Measurements from ENCODE around the gene ZFYVE1. TPM values are rescaled to one million over a fixed set of nuclear protein-coding genes. Genes with fewer than 3 reads are reported as not detected.
"Not testable (repeated sequence)": the region's sequence is repeated elsewhere in the genome, so short reads cannot be mapped to it uniquely, and the experiment has no call there.

ZFYVE1 gene
- total RNA-seq, 1 experiment from 2014 or later: 10.6 TPM

DNA sequence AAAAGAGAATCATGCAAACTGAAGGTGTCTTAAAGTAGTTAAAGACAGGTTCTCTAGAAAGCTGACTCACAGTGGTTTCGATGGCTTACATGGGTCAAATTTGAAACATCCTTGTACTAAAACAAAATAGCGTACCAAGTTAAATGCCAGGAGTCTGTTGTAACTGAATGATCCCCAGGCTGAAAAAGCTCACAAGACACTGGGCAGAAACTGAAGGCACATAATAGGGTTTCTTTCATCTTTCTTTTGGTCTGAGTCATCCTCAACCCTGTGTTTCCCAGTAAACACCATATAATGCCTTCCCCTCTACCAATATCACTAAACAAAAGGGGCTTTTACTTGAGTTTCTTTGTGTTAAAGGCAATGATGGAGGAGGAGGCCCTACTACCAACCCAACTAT lies 12.8 kb downstream of the ZFYVE1 start:
- peaks cover 4% of the 10 kb centered on the region for H3K36me3 Mint-ChIP-seq (ENCODE audit: insufficient read depth, unreplicated experiment)
- H3K4me3 Mint-ChIP-seq (ENCODE audit: low read depth, unreplicated experiment): no peak overlapping the region
- no peaks in the 10 kb centered on the region for H3K9me3 Mint-ChIP-seq (ENCODE audit: low read depth, unreplicated experiment)
- CTCF ChIA-PET: no interaction called here
- no peaks in the 10 kb centered on the region for H3K27me3 Mint-ChIP-seq (ENCODE audit: unreplicated experiment)
- BruUV-seq (replicated peaks): no TSS peak
- intact Hi-C loops (cut with micrococcal nuclease; ENCODE audit: unreplicated experiment): no loop called here
- TF ChIP-seq CTCF (IDR thresholded peaks at IDR 0.05; ENCODE audit: unreplicated experiment): no peak
- DNase-seq: no peak
- no peak overlapping the region for H3K27ac Mint-ChIP-seq (ENCODE audit: unreplicated experiment)
- H3K4me1 Mint-ChIP-seq (ENCODE audit: low read depth, unreplicated experiment): peaks cover 8% of the 10 kb centered on the region

- H3K9me3 Mint-ChIP-seq (ENCODE audit: low read depth, unreplicated experiment); H3K4me3 Mint-ChIP-seq (ENCODE audit: low read depth, unreplicated experiment); BruUV-seq (replicated peaks); H3K36me3 Mint-ChIP-seq (ENCODE audit: insufficient read depth, unreplicated experiment); H3K27ac Mint-ChIP-seq (ENCODE audit: unreplicated experiment); H3K4me1 Mint-ChIP-seq (ENCODE audit: low read depth, unreplicated experiment); CTCF ChIA-PET; intact Hi-C loops (cut with micrococcal nuclease; ENCODE audit: unreplicated experiment); DNase-seq; H3K27me3 Mint-ChIP-seq (ENCODE audit: unreplicated experiment): not testable (repeated sequence)
Observed at GRCh38 chr14:73011189-73011588, 15.7 kb downstream of the ZFYVE1 start.

DNA sequence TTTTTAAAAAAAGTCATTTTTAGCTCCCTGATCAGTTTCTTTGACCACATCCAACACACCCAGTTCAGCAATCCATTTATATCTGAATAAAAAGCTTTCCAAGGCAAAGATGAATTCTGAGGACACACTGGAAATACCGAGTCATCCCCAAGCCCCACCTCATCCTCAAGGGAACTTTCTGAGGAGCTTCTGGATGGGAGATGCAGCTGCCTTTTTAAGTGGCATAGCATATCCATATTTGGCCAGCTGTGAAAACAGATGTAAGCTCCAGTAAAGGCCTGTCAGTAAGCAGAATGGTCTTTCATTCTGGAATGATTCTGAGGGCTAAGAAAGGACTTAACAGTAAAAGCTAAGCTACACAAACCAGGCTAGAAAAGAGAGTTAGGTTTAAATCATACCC lies 18.4 kb downstream of the ZFYVE1 start:
- Mint-ChIP-seq H3K36me3 (ENCODE audit: insufficient read depth, unreplicated experiment) (no peaks in the 10 kb centered on the region), H3K27ac (ENCODE audit: unreplicated experiment) (no peak overlapping the region), H3K9me3 (ENCODE audit: low read depth, unreplicated experiment) (no peaks in the 10 kb centered on the region), H3K27me3 (ENCODE audit: unreplicated experiment) (no peaks in the 10 kb centered on the region), H3K4me1 (ENCODE audit: low read depth, unreplicated experiment) (peaks cover 8% of the 10 kb centered on the region), H3K4me3 (ENCODE audit: low read depth, unreplicated experiment) (no peak overlapping the region)
- TF ChIP-seq CTCF (IDR thresholded peaks at IDR 0.05; ENCODE audit: unreplicated experiment): no peak
- BruUV-seq (replicated peaks): no TSS peak
- CTCF ChIA-PET: no interaction called here
- no peak for DNase-seq
- intact Hi-C loops (cut with micrococcal nuclease; ENCODE audit: unreplicated experiment): no loop called here

DNA sequence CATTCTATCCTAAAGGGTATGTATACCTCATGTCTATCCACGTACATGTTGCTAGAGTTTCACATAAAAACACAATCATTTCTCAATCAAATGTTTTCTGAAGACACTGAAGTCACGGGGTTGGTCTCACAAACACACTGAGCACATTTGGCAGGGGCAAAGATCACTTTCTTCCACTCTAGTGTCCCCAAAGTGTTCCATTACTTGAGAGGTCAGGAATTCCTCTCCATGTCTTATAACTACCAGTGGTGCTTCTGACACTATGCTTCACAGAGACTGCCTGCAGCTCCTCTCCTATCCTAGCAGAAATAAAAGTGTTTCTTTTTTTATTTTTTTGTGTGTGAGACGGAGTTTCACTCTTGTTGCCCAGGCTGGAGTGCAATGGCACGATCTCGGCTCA lies 19.1 kb downstream of the ZFYVE1 start:
- no TSS peak for BruUV-seq (replicated peaks)
- CTCF ChIA-PET: no interaction called here
- no peaks in the 10 kb centered on the region for H3K9me3 Mint-ChIP-seq (ENCODE audit: low read depth, unreplicated experiment)
- no peaks in the 10 kb centered on the region for H3K36me3 Mint-ChIP-seq (ENCODE audit: insufficient read depth, unreplicated experiment)
- peaks cover 8% of the 10 kb centered on the region for H3K4me1 Mint-ChIP-seq (ENCODE audit: low read depth, unreplicated experiment)
- DNase-seq: no peak
- H3K4me3 Mint-ChIP-seq (ENCODE audit: low read depth, unreplicated experiment): no peak overlapping the region
- H3K27ac Mint-ChIP-seq (ENCODE audit: unreplicated experiment): no peak overlapping the region
- intact Hi-C loops (cut with micrococcal nuclease; ENCODE audit: unreplicated experiment): no loop called here
- no peak for TF ChIP-seq CTCF (IDR thresholded peaks at IDR 0.05; ENCODE audit: unreplicated experiment)
- no peaks in the 10 kb centered on the region for H3K27me3 Mint-ChIP-seq (ENCODE audit: unreplicated experiment)

DNA sequence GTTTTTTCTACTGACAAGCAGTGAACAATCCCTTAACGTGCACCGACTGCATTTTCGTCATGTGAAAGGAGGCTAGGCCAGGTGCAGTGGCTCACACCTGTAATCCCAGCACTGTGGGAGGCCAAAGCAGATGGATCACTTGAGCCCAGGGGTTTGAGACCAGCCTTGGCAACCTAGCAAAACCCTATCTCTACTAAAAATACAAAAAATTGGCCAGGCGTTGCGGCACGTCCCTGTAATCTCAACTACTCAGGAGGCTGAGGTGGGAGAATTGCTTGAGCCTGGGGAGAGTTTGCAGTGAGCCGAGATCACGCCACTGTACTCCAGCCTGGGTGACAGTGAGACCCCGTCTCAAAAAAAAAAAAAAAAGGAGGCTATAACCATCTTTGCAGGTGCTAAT lies 22.3 kb downstream of the ZFYVE1 start:
- H3K27ac Mint-ChIP-seq (ENCODE audit: unreplicated experiment); H3K9me3 Mint-ChIP-seq (ENCODE audit: low read depth, unreplicated experiment); intact Hi-C loops (cut with micrococcal nuclease; ENCODE audit: unreplicated experiment); H3K27me3 Mint-ChIP-seq (ENCODE audit: unreplicated experiment); H3K36me3 Mint-ChIP-seq (ENCODE audit: insufficient read depth, unreplicated experiment); DNase-seq; CTCF ChIA-PET; BruUV-seq (replicated peaks); H3K4me3 Mint-ChIP-seq (ENCODE audit: low read depth, unreplicated experiment); H3K4me1 Mint-ChIP-seq (ENCODE audit: low read depth, unreplicated experiment): not testable (repeated sequence)
